GM21737 (cell line): ENCODE results near the gene PAFAH1B2.
A peak's percentile ranks its signal among the peaks of the same experiment; 100 is the strongest.
"Not testable (repeated sequence)": the region's sequence is repeated elsewhere in the genome, so short reads cannot be mapped to it uniquely, and the experiment has no call there.

Experiments used
- ATAC-seq: cut with Tn5 transposase; IDR thresholded peaks from one replicate; pipeline ENCODE4 v1.9.1; 2021; ENCODE audit warnings: mild to moderate bottlenecking, moderate library complexity; ENCODE audit not compliant: unreplicated experiment

PAFAH1B2 gene

DNA sequence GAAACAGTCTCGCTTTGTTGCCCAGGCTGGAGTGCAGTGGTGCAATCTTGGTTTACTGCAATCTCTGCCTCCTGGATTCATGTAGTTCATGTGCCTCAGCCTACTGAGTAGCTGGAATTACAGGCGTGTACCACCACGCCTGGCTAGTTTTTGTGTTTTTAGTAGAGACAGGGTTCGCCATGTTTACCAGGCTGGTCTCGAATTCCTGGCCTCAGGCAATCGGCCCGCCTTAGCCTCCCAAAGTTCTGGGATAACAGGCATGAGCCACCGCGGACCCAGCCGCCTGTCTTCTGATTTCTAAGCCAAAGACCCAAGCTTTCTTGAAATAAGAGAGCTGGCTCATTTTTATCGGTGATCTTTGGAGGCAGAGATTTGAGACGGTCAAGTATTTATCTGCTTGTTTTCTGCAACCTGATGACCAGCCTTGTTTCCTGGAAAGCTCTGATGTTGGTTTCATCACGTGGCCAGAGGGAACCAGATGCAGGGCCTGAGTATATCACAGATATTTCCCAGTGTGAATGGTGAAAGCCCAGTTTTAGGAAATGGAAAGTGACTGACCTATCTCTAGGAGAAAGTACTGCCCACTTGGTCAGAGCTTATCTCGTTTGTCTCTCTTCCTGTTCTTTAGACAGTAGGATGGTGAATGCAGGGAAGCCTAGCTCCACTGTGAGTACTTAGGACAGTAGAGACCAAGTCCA lies 28.8 kb downstream of the PAFAH1B2 start:
- ATAC-seq: no peak

DNA sequence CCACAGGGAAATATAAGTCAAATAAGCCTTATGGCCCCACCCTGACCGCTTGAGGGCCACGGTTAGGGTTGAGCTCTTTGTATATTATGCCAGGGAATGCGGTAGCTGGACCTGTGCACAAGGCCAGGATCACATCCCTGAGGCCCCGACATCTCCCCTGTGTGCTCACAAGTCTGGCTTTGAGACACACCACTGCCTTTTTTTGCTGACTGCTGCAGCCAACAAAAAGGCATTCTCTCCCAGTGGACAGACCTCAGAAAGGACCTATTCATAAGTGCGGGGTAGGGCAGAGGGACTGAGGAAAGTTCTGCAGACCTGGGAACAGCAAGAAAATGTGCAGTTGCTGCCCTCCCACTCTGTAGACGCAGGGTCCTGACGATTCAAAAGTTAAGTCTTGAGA lies 31.0 kb downstream of the PAFAH1B2 start:
- ATAC-seq: no peak

DNA sequence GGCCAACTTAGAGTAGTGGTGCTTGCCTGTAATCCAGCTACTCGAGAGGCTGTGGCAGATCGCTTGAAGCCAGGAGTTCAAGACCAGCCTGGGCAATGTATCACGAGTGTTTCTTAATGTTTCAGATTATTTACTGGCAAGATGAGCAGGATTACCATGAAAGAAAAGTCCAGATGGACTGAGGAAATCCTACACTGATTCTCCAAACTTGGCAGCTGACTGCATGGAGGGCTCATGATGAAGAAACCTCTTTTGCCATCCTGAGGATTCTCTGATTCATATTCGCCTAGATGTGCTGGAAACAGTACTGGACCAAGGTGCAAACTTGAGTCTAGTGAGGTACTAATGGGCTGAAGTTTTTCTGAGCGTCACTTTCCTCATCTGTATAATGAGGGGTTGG lies 31.7 kb downstream of the PAFAH1B2 start:
- ATAC-seq: no peak

DNA sequence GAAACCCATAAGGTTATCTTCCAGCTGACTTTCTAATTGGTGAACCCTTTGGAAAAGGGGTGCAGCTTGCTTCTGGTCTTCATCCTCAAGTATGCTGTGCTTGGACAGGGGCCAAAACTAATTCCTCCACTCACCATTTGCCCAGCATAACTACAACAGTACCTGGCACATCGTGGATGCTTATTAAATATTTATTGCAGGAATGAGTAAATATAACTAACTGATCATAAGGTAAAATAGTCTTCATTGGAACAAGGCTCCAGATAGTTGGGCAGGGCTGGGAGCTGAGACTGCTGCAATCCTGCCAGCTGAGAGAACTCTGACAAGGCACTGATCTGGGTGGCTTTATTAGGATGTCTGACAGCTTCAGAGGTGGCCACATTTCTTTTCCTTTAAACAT lies 32.1 kb downstream of the PAFAH1B2 start:
- ATAC-seq: no peak

DNA sequence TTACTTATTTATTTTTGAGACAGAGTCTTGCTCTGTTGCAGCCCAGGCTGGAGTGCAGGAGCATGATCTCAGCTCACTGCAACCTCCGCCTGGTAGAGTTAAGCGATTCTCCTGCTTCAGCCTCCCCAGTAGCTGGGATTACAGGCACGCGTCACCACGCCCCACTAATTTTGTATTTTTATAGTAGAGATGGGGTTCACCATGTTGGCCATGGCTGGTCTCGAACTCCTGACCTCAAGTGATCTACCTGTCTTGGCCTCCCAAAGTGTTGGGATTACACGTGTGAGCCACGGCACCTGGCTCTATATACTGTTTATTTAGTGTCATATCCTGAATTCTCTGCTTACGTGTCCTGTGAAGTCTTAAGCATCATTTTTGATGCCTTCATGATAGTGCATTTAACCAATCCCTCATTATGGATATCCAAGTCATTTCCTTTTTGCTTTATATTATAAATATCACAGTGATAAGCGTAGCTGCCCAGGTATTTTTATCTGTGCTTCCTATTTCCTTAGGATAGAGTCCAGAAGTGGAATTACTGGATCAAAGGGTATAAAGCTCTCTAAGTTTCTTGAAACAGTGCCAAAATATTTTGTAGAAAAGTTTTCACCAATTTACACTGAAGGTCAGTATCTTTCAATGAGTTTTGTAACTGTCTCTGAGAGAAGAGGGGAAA lies 33.6 kb downstream of the PAFAH1B2 start:
- no peak for ATAC-seq

DNA sequence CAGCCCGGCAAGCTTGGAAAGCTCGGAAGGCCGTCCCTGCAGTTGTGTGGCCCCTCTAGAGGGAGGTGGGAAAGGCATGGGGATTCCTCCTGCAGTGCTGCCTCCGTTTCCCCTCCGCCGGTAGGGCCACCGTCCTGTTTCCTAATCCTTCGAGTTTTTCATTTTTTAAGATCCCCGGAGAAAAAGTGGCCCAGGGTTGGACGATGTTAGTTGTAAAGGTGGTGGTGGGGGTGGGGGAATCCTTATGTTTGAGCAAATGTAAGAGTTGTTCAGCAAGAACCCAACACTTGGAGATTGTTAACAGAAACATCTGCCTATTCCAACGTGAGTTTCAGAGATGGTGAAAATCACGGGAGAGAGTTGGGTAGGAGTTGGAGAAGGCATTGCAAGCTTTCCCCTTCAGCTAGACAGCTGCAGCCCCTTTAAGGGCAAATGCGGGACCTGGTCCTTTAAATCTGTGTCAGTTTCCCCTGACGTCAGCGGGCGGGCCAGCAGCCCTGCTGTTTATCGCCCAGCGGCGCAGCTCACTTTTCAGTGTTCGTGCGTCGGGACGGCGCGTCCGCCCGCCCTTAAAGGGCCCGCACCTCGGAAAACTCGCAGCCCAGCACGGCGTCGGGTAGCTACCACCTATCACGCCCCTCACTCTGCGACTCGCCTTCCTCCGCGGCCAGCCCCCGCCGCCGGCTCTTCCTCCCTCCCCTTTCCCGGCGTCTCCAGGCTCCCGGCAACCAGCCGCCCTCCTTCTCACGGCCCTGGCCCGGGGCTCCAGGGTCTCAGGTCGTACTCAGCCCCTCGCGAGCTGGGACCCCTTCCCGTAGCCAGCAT lies 34.3 kb downstream of the PAFAH1B2 start, which contains the start of gene SIDT2:
TSS of gene SIDT2 (plus strand) at position 534 of the 825 bp plus-strand sequence. CDS start 521 bp downstream, outside the sequence.
- peak; percentile 90 for ATAC-seq

DNA sequence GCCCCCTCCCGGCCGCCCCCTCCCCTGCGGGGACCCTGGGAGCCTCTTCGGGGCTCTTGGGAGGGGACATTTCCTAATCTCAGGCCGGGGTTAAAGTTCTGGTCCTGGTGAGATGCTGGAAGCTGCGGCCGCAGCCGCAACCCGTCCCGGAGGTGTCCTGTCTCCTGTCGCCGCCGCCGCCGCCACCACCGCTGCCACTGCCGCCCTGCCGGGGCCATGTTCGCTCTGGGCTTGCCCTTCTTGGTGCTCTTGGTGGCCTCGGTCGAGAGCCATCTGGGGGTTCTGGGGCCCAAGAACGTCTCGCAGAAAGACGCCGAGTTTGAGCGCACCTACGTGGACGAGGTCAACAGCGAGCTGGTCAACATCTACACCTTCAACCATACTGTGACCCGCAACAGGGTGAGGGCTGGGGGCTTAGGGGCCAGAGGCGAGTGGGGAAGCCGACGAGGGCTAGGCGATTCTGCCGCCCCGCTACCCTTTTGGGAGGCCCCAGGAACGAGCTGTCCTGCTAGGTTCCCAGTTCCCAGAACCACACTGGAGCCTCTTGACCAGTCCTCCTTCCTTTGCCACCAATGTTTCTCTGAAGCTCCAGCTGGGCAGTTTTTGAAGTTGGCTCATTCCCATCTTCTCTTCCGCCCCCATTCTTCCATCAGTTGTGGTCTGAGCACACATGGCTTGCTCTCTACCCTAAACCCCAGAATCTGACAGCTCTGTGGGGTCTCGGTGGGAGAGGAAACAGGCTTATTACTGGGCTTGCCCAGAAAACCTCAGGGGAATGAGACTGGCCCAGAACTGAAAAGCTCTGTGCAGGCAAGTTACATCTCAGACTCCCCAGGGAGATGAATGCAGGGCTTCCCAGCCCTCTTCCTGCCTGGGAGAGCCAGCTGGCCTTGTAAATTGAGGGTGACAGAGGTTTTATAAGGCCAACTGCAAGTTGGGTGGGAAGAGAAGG lies 35.2 kb downstream of the PAFAH1B2 start:
- peak; percentile 15 for ATAC-seq

DNA sequence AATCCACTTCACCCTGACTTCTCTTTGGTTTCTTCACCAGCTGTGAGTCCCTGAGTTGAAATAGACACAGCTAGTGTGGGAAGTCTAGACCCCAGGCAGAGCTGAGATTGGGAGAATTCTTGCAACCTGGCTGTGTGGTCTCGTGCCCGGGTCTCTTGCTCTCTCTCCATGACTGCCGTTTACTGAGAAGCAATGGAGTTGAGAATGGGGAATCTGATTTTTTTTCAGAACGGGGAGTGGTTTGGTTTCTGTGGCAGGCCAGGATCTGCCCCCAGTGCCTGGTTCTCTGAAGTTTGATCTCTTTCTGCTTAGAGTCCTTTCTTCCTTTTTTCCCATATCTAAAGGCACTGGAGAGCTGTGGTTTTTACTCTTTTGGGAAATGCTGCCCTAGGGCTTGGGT lies 35.9 kb downstream of the PAFAH1B2 start:
- no peak for ATAC-seq

DNA sequence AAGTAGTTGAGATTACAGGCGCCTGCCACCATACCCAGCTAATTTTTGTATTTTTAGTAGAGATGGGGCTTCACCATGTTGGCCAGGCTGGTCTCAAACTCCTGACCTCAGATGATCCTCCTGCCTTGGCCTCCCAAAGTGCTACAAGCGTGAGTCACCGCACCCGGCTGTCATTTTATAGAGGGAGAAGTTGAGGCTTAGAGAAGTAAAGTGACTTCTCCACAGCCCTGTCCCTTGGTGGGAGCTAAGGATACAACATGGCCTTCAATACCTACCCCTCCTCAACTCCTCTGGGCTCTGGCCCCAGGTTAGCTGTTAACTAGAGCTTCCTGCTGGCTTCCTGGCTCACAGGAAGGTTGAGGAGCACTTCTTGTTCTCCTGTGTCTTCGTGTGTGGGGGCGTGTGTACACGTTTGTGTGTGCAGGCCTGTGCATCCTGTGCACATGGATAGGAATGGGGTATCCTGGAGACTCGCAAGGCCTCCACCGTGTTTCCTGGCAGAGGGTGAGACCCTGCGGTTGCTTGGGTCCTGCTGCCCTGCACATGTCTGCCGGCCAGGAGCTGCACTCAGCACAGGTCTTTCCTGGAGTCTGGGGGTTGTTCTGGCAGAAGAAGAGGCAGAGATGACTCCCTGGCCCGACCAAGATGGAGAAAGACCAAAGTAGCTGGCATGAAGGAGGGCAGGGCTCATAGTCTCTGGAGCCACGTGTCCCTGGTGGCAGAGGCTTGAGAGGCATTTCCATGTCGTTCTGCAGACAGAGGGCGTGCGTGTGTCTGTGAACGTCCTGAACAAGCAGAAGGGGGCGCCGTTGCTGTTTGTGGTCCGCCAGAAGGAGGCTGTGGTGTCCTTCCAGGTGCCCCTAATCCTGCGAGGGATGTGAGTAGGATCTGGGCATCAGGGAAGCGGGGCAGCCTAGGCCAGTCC lies 36.8 kb downstream of the PAFAH1B2 start:
- ATAC-seq: no peak

DNA sequence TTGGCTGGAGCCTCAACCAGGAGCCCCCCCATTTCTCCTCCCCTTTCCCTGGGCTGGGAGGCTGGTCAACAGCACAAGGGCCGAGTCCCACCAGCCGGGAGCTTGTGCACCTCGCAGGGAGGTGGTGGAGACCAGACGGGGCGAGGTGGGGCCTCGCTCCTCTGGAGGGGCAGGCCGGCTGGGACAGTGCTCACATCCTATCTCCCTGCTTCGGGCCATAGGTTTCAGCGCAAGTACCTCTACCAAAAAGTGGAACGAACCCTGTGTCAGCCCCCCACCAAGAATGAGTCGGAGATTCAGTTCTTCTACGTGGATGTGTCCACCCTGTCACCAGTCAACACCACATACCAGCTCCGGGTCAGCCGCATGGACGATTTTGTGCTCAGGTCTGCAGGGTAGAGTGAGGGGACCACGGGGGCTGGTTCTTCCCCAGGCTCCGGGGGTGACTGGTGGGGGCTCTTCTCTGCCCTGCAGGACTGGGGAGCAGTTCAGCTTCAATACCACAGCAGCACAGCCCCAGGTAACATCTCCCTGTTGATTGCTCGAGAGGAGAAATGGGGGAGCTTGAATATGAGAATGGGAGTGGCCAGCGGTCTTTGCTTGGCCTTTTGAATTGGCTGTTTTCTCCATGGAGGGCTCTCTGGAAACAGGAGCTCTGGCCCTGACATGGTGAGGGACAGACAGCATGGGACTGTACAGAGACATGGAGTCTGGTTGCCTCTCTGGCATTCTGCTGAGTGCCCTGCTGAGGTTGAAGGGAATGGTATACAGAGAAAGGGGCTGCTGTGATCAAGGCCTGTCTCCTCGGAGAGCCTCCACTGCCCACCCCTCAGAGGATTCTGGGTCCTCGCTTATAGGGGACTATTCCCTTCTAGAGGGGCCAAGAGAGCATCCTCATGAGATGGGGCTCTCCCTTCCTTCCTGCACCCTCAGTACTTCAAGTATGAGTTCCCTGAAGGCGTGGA lies 37.8 kb downstream of the PAFAH1B2 start:
- ATAC-seq: no peak

DNA sequence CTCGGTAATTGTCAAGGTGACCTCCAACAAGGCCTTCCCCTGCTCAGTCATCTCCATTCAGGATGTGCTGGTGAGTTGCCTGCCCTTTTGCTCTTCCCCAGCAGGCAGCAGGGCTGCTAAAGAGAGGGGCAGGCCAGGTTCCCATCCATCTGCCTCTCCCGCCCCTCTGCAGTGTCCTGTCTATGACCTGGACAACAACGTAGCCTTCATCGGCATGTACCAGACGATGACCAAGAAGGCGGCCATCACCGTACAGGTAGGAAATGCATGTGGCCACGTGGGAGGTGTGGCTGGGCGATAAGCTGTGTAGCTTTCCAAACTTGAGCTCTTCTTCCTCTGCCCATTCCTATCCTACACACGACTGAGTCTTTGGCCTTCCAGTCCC lies 38.5 kb downstream of the PAFAH1B2 start:
- no peak for ATAC-seq

DNA sequence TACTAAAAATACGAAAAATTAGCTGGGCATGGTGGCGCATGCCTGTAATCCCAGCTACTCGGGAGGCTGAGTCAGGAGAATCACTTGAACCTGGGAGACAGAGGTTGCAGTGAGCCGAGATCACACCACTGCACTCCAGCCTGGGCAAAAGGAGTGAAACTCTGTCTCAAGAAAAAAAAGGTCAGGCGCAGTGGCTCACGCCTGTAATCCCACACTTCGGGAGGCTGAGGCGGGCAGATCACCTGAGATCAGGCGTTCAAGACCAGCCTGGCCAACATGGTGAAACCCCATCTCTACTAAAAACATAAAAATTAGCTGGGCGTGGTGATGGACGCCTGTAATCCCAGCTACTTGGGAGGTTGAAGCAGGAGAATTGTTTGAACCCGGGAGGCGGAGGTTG lies 39.1 kb downstream of the PAFAH1B2 start:
- not testable (repeated sequence) for ATAC-seq

DNA sequence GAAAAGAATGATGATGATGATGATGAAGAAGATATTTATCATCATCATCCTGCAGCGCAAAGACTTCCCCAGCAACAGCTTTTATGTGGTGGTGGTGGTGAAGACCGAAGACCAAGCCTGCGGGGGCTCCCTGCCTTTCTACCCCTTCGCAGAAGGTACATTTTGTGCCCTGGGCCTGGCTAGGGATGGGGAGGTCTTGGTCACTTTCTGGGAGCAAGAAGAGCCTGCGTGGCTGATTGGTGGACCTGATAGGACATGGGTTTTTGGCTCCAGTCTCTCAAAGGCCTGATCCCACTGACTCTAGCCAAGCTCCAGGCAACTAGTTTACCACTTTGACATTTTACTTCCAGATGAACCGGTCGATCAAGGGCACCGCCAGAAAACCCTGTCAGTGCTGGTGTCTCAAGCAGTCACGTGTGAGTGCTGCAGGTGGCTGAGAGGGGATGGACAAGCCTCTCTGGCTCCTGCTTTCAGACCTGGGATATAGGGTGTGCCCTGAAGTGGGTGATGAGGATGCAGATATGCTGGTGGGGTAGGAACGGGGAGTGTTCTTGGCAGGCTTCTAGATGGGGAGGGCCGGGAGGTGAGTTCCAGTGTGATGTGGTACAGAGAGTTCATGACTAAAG lies 39.8 kb downstream of the PAFAH1B2 start:
- no peak for ATAC-seq

DNA sequence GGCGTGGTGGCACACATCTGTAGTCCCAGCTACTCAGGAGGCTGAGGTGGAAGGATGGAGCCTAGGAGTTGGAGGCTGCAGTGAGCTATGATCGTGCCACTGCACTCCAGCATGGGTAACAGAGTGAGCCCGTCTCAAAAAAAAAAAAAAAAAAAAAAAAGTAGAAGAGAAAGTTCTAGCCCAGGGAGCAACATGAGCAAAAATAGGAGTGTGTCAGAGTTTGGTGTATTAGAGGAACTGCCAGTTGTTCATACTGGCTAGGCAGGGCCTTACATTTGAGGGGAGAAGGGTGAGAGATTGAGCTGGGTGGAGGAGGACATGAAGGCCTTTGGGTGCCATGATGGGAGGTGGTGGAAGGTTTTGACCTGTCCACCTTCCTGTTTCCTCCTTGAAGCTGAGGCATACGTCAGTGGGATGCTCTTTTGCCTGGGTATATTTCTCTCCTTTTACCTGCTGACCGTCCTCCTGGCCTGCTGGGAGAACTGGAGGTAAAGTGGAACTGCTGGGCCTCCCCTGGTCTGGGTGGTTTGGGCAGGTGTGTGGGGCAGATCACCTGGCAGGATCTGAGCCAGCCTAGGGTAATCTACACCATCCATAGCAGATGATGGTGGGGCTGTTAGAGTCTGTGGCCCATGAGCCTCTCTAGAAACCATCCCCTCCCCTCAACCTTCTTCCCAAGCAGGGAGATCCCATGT lies 41.8 kb downstream of the PAFAH1B2 start:
- ATAC-seq: no peak

DNA sequence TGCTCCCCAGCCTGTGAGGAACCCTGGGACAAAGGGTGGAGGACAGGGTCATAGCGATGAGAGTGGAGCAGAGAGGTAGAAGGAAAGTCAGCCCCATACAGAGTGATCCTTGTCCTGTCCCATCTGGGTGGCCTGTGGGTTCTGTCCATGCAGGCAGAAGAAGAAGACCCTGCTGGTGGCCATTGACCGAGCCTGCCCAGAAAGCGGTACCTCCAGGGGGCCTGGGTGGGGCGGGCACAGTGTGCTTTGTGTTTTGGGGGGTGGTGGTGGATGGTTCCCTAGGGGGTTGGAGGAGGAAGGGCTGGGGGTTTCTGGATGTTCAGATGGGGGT lies 42.3 kb downstream of the PAFAH1B2 start:
- ATAC-seq: no peak

DNA sequence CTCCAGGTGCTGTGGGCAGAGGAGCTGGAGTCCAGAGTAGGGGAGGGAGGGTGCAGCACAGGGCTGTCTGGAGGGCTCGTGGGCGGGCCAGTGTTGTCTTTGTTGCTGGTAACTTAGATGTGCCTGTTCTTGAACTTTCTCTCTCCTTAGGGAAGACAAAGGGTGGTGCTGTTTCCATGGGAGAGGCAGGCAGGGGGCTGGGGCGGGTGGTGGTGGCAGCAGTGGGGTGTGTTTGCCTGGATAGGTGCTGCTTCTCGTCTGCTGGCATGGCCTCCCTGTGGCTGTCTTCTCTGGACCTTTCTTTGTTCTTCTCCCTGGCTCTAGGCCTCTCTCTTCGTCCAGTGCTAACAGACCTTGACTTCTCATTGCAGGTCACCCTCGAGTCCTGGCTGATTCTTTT lies 42.9 kb downstream of the PAFAH1B2 start:
- ATAC-seq: no peak

DNA sequence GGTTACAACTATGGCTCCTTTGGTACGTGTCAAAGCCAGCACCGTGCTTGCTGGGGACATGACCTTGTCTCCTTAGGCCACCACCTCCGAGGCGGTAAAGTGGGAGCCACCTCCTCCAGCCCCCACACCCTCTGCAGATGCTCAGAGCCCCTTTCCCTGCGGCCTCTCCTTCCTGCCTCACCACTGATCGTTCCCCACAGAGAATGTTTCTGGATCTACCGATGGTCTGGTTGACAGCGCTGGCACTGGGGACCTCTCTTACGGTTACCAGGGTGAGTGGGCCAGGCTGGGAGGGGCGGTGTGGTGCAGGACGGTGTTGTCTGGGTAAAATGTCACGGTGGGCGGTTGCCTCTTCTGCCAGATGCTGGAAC lies 43.3 kb downstream of the PAFAH1B2 start:
- no peak for ATAC-seq
